SU-DHL-6 (cell line): Measurements from ENCODE around the gene HYAL1.

Experiments used
- EZH2phosphoT487 ChIP-seq: fragments of 200-600 bp; sonication (generic), shearing (Covaris generic); conservative IDR thresholded peaks from 2 replicates; pipeline ENCODE4 v1.6.1; 2018; ENCODE audit warnings: mild to moderate bottlenecking, antibody characterized with exemption, low read length, moderate library complexity, mixed read lengths
- TF ChIP-seq, protein P1 (sequence below): fragments of 200-600 bp; sonication (generic); IDR thresholded peaks from one replicate; pipeline ENCODE4 v1.5.1; 2017; ENCODE audit warnings: antibody characterized with exemption, mild to moderate bottlenecking, low read length, moderate library complexity; ENCODE audit not compliant: insufficient read depth, poor library complexity, severe bottlenecking

DNA sequence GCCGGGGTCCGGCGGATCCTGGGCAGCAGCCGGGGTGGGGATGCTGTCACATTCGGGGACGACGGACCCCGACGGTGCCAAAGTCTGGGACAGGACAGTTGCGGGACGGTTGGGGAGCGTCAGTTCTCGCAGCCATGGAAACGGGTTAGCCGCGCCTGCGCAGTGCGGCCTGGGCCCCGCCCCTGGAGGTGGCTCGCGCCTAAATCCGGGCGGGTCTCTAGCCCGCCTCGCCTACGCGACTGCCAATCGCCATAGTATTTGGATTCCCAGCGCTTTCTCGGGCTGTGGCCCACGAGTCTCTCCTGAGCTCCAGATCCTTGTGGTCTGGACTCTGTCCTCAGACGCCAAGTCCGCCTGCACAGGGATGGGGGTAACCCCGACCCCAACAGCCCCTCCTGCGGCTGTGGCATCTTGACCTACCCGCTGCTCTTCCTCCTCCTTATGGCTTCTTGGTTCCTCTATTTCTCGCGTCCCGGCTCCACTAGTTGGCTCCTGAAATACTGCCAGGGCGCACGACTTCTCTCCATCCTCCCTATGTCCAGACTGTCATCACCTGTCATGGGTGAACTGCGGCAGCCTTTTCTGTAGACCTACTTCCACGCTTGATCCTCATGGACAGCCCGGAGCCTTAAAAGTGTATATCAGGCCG lies 42.3 kb upstream of the HYAL1 start, which contains the start of gene ZMYND10:
- TF ChIP-seq, protein P1, sequence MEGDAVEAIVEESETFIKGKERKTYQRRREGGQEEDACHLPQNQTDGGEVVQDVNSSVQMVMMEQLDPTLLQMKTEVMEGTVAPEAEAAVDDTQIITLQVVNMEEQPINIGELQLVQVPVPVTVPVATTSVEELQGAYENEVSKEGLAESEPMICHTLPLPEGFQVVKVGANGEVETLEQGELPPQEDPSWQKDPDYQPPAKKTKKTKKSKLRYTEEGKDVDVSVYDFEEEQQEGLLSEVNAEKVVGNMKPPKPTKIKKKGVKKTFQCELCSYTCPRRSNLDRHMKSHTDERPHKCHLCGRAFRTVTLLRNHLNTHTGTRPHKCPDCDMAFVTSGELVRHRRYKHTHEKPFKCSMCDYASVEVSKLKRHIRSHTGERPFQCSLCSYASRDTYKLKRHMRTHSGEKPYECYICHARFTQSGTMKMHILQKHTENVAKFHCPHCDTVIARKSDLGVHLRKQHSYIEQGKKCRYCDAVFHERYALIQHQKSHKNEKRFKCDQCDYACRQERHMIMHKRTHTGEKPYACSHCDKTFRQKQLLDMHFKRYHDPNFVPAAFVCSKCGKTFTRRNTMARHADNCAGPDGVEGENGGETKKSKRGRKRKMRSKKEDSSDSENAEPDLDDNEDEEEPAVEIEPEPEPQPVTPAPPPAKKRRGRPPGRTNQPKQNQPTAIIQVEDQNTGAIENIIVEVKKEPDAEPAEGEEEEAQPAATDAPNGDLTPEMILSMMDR: no peak
- no peak for TF ChIP-seq EZH2phosphoT487
